ENCODE data around the gene RPL35A.

DNA sequence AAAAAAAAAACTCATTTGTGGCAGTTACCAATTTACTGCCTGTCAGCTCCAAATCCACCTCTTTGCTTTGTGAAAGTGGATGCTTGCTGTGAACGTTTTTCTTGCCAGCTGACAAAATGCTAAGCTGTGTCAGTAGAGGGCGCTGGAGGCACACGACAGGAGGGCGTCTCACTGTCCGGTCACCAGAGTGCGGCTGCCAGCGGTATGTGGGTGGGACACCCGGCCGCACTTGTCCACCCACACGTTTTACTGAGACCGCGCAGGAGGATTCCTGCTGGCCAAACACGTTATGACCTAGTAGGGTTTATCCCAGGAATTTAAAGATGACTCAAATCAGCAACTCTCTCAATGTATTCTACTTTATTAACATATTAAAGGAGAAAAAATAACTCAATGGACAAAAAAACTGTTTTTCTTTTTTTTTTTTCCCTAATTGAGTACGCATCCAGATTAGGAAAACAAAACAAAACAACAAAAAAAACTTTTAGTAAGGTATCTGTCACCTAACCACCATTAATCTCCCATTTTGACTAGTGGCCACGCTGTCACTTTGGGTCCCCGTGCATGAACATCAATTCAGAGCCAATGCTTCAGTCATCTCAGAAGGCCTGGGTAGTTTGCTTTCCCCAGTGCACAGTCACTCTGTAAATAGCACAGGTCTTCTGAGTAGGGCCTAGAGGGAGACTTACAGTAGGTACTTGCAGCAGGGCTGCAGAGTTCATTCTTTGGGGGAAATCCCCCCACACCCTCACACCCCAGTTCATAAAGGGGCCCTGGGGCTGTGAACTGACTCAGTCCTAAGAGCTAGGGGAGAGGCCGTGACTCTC is 43.8 kb upstream of the RPL35A start:
- TF ChIP-seq, protein P1, sequence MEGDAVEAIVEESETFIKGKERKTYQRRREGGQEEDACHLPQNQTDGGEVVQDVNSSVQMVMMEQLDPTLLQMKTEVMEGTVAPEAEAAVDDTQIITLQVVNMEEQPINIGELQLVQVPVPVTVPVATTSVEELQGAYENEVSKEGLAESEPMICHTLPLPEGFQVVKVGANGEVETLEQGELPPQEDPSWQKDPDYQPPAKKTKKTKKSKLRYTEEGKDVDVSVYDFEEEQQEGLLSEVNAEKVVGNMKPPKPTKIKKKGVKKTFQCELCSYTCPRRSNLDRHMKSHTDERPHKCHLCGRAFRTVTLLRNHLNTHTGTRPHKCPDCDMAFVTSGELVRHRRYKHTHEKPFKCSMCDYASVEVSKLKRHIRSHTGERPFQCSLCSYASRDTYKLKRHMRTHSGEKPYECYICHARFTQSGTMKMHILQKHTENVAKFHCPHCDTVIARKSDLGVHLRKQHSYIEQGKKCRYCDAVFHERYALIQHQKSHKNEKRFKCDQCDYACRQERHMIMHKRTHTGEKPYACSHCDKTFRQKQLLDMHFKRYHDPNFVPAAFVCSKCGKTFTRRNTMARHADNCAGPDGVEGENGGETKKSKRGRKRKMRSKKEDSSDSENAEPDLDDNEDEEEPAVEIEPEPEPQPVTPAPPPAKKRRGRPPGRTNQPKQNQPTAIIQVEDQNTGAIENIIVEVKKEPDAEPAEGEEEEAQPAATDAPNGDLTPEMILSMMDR (IDR thresholded peaks at IDR 0.05): peak; percentile 71 to 89 (median 87)
- TF ChIP-seq POLR2AphosphoS5 (IDR thresholded peaks at IDR 0.05; ENCODE audit: insufficient read depth in 1 of 2, low read depth in 1 of 2) (peak; percentile 39 to 66), POLR2A (IDR thresholded peaks at IDR 0.05) (no peak)
